Stomach (tissue), 9 donors: ENCODE results near the gene FGGY. TPM values are rescaled to one million over a fixed set of nuclear protein-coding genes. Genes with fewer than 3 reads are reported as not detected.
A peak's percentile ranks its signal among the peaks of the same experiment; 100 is the strongest.

Source experiments
- DNase-seq, 2 donors: peaks; one replicate each; pipeline versions ENCODE4 v3.0.0 to v3.0.0-alpha.2; 2013 to 2019
- H3K27ac ChIP-seq, 5 donors: fragments of 200-600 bp in 4 of 5; sonication (generic) in 4 of 5; one replicate each; pipeline ENCODE4 v1.5.1; 2013 to 2019; ENCODE audit warnings: mild to moderate bottlenecking in 1 of 5, moderate library complexity in 1 of 5
- H3K27me3 ChIP-seq, 3 donors: fragments of 200-600 bp; sonication (generic); one replicate each; pipeline ENCODE4 v1.5.1; 2017 to 2019; ENCODE audit warnings: mixed run types in 1 of 3
- H3K36me3 ChIP-seq, 4 donors: fragments of 200-600 bp; sonication (generic); 1 replicate in 3 of 4; 2 replicates in 1 of 4; pipeline ENCODE4 v1.5.1; 2016 to 2019
- H3K4me1 ChIP-seq, 4 donors: fragments of 200-600 bp; sonication (generic); one replicate each; pipeline ENCODE4 v1.5.1; 2016 to 2019
- H3K4me3 ChIP-seq, 4 donors: fragments of 200-600 bp; sonication (generic) in 3 of 4; one replicate each; pipeline ENCODE4 v1.5.1; 2016 to 2019; ENCODE audit warnings: mild to moderate bottlenecking in 1 of 4
- H3K9me3 ChIP-seq, 4 donors: fragments of 200-600 bp; sonication (generic); one replicate each; pipeline ENCODE4 v1.5.1; 2016 to 2019
- CTCF ChIP-seq, 7 experiments: fragments of 450-650 bp in 4 of 7; fragments of 200-600 bp in 3 of 7; sonication (generic) in 3 of 7; IDR thresholded peaks; one replicate each; pipeline ENCODE4 v1.5.1; 2016 to 2019; ENCODE audit warnings: antibody characterized with exemption in 7 of 7, control low read depth in 2 of 7, mild to moderate bottlenecking in 1 of 7
- EP300 ChIP-seq: sonication (generic); formaldehyde crosslinking; IDR thresholded peaks from one replicate; pipeline ENCODE4 v1.6.1; 2017; ENCODE audit warnings: antibody characterized with exemption
- POLR2A ChIP-seq, 4 donors: fragments of 450-650 bp; IDR thresholded peaks; one replicate each; pipeline ENCODE4 v1.6.1; 2016; ENCODE audit warnings: antibody characterized with exemption in 4 of 4, control low read depth in 2 of 4, mild to moderate bottlenecking in 1 of 4, moderate library complexity in 1 of 4
- POLR2AphosphoS5 ChIP-seq, 3 donors: sonication (generic); formaldehyde crosslinking; IDR thresholded peaks; one replicate each; pipeline ENCODE4 v1.6.1; 2016; ENCODE audit warnings: antibody characterized with exemption in 3 of 3
- WGBS, 5 donors: extraction: QIAGEN DNeasy Blood & Tissue Kit in 3 of 5; methylation state at CpG; one replicate each; pipeline versions ENCODE4 v1.1.5 to v1.1.7; 2013 to 2018; 5-methylcytosine and 5-hydroxymethylcytosine counted together
- intact Hi-C: fragments of 100-400 bp; cut with DNase I; formaldehyde crosslinking; loops from one replicate; pipeline ENCODE4 v1.15.1; 2023; ENCODE audit warnings: low total_unique reads
- polyA plus RNA-seq, 3 donors: library from polyadenylated mRNA; stranded (reverse); fragments of 200-250 nt; gene quantifications; one replicate each; pipeline ENCODE4 v1.2.3, GENCODE V29; 2013
- total RNA-seq, 5 donors: library from RNA; depleted of rRNA; stranded (reverse); fragments of >200 nt; gene quantifications; one replicate each; pipeline versions ENCODE4 v1.1.0 to v1.2.3, GENCODE V29; 2014 to 2016
- donor health status: healthy with polysubstance abuse.
- donor health status: Bipolar disorder and iron deficiency.
- donor health status: healthy.

Gene FGGY
- total and polyA plus RNA-seq, 8 donors: 6.2 to 40.6 (median 10.8) TPM

- TF ChIP-seq EP300: no peak
- no peak for TF ChIP-seq POLR2AphosphoS5 (IDR thresholded peaks at IDR 0.05)
- TF ChIP-seq CTCF (IDR thresholded peaks at IDR 0.05): no peak
- no peak for TF ChIP-seq POLR2A (IDR thresholded peaks at IDR 0.05)
- DNase-seq: no peak
- Histone ChIP-seq H3K9me3 (no peaks in the 10 kb centered on the region), H3K27ac (peak overlapping the region in 1 of 5 donors; percentile 15), H3K4me3 (no peak overlapping the region), H3K4me1 (peaks cover 0 to 5% (median 0%) of the 10 kb centered on the region in 4 donors), H3K36me3 (no peaks in the 10 kb centered on the region), H3K27me3 (no peaks in the 10 kb centered on the region)
- intact Hi-C loops: no loop called here
- WGBS, 5 donors: 74 to 82% (median 79%) methylated on average over 2 of the region's 2 CpGs
Observed at GRCh38 chr1:59328353-59328752, 31.5 kb downstream of the FGGY start.

- WGBS, 5 donors: 89 to 98% (median 95%) methylated on average over 4 of the region's 4 CpGs
Observed at GRCh38 chr1:59329412-59330053, 32.6 kb downstream of the FGGY start.

GRCh38 chr1:59331686-59332620, 35.1 kb downstream of the FGGY start:
- intact Hi-C loops: no loop called here
- H3K27me3 ChIP-seq: no peaks in the 10 kb centered on the region
- H3K4me3 ChIP-seq: no peak overlapping the region
- H3K36me3 ChIP-seq: no peaks in the 10 kb centered on the region
- peak in 1 of 2 donors; percentile 35 for DNase-seq
- no peak overlapping the region for H3K27ac ChIP-seq
- no peak for TF ChIP-seq CTCF (IDR thresholded peaks at IDR 0.05)
- TF ChIP-seq EP300: no peak
- TF ChIP-seq POLR2A (IDR thresholded peaks at IDR 0.05): no peak
- TF ChIP-seq POLR2AphosphoS5 (IDR thresholded peaks at IDR 0.05): no peak
- H3K9me3 ChIP-seq: no peaks in the 10 kb centered on the region
- H3K4me1 ChIP-seq: peaks cover 0 to 5% (median 0%) of the 10 kb centered on the region in 4 donors
- WGBS, 5 donors: 86 to 91% (median 88%) methylated on average over 5 of the region's 5 CpGs

More at GRCh38 chr1:59329412-59330053, 32.6 kb downstream of the FGGY start:
- TF ChIP-seq POLR2A (IDR thresholded peaks at IDR 0.05) (no peak), POLR2AphosphoS5 (IDR thresholded peaks at IDR 0.05) (no peak), CTCF (IDR thresholded peaks at IDR 0.05) (no peak), EP300 (no peak)
- no peak overlapping the region for H3K4me3 ChIP-seq
- no peak for DNase-seq
- no peaks in the 10 kb centered on the region for H3K9me3 ChIP-seq
- H3K27ac ChIP-seq: no peak overlapping the region
- H3K36me3 ChIP-seq: no peaks in the 10 kb centered on the region
- peaks cover 0 to 5% (median 0%) of the 10 kb centered on the region in 4 donors for H3K4me1 ChIP-seq
- intact Hi-C loops: no loop called here
- H3K27me3 ChIP-seq: no peaks in the 10 kb centered on the region

- Histone ChIP-seq H3K27me3 (no peaks in the 10 kb centered on the region), H3K27ac (no peak overlapping the region), H3K4me3 (no peak overlapping the region), H3K36me3 (no peaks in the 10 kb centered on the region), H3K9me3 (no peaks in the 10 kb centered on the region), H3K4me1 (peaks cover 0 to 5% (median 0%) of the 10 kb centered on the region in 4 donors)
- intact Hi-C loops: no loop called here
- no peak for DNase-seq
- TF ChIP-seq EP300: no peak
- no peak for TF ChIP-seq POLR2AphosphoS5 (IDR thresholded peaks at IDR 0.05)
- TF ChIP-seq CTCF (IDR thresholded peaks at IDR 0.05): no peak
- TF ChIP-seq POLR2A (IDR thresholded peaks at IDR 0.05): no peak
Observed at GRCh38 chr1:59332983-59333382, 36.1 kb downstream of the FGGY start.
